HG03442 (cell line): Measurements from ENCODE around the gene NOS3.

Experiments used
- ATAC-seq: cut with Tn5 transposase; IDR thresholded peaks from one replicate; pipeline ENCODE4 v1.9.1; 2021; ENCODE audit warnings: mild to moderate bottlenecking, moderate library complexity; ENCODE audit not compliant: unreplicated experiment

Gene NOS3

GRCh38 chr7:151053751-151054150 is 62.9 kb downstream of the NOS3 start:
- no peak for ATAC-seq

GRCh38 chr7:151056283-151056665 is 65.5 kb downstream of the NOS3 start:
- ATAC-seq, result no peak

GRCh38 chr7:151056666-151057505 is 66.1 kb downstream of the NOS3 start:
- no peak for ATAC-seq

GRCh38 chr7:151057506-151057988 is 66.7 kb downstream of the NOS3 start, which contains the start of gene CDK5:
Gene CDK5 (minus strand): TSS chr7:151057897. CDS start chr7:151057848, 49 bp downstream.
- ATAC-seq, result peak; percentile 9

- peak; percentile 88 for ATAC-seq
These were observed 67.4 kb downstream of the NOS3 start for GRCh38 chr7:151057989-151058780.

- ATAC-seq, result no peak
These were observed 68.1 kb downstream of the NOS3 start for GRCh38 chr7:151058781-151059366.

GRCh38 chr7:151059367-151060112 is 68.7 kb downstream of the NOS3 start, which contains the start of gene SLC4A2:
Gene SLC4A2 (plus strand): TSS chr7:151059589. CDS start chr7:151061988, 2,399 bp downstream.
- peak; percentile 27 for ATAC-seq

GRCh38 chr7:151060113-151060415 is 69.2 kb downstream of the NOS3 start:
- ATAC-seq, result no peak

- no peak for ATAC-seq
These were observed 69.8 kb downstream of the NOS3 start for GRCh38 chr7:151060416-151061212.

- ATAC-seq, result no peak
These were observed 70.6 kb downstream of the NOS3 start for GRCh38 chr7:151061213-151062110.

GRCh38 chr7:151062111-151062398 is 71.2 kb downstream of the NOS3 start:
- ATAC-seq, result no peak

GRCh38 chr7:151062399-151063211 is 71.8 kb downstream of the NOS3 start:
- no peak for ATAC-seq

GRCh38 chr7:151063212-151063561 is 72.4 kb downstream of the NOS3 start:
- ATAC-seq, result no peak
